ENCODE measurements around the gene ALKBH2.

Gene ALKBH2

GRCh38 chr12:109115404-109115757, 22.1 kb upstream of the ALKBH2 start:
- DNase-seq (ENCODE audit: extremely low spot score, insufficient read length, low read depth) (no peak), FAIRE-seq (no peak)

GRCh38 chr12:109114644-109115043, 21.4 kb upstream of the ALKBH2 start:
- no peak for DNase-seq (ENCODE audit: extremely low spot score, insufficient read length, low read depth)
- FAIRE-seq: no peak

GRCh38 chr12:109113661-109114321, 20.5 kb upstream of the ALKBH2 start:
- no peak for FAIRE-seq
- DNase-seq (ENCODE audit: extremely low spot score, insufficient read length, low read depth): no peak

- DNase-seq (ENCODE audit: extremely low spot score, insufficient read length, low read depth): no peak
- no peak for FAIRE-seq
Observed at GRCh38 chr12:109112720-109113465, 19.6 kb upstream of the ALKBH2 start.

GRCh38 chr12:109110988-109111495, 17.8 kb upstream of the ALKBH2 start:
- no peak for DNase-seq (ENCODE audit: extremely low spot score, insufficient read length, low read depth)
- no peak for FAIRE-seq

GRCh38 chr12:109109746-109110350, 16.6 kb upstream of the ALKBH2 start:
- FAIRE-seq (no peak), DNase-seq (ENCODE audit: extremely low spot score, insufficient read length, low read depth) (no peak)

- no peak for DNase-seq (ENCODE audit: extremely low spot score, insufficient read length, low read depth)
Observed at GRCh38 chr12:109105176-109105575, 11.9 kb upstream of the ALKBH2 start.

GRCh38 chr12:109102491-109102890, 9.2 kb upstream of the ALKBH2 start:
- no peak for FAIRE-seq
- no peak for DNase-seq (ENCODE audit: extremely low spot score, insufficient read length, low read depth)

More at GRCh38 chr12:109105176-109105575, 11.9 kb upstream of the ALKBH2 start:
- no peak for FAIRE-seq

GRCh38 chr12:109100741-109101140, 7.5 kb upstream of the ALKBH2 start:
- DNase-seq (ENCODE audit: extremely low spot score, insufficient read length, low read depth): no peak
- no peak for FAIRE-seq

GRCh38 chr12:109099431-109100020, 6.3 kb upstream of the ALKBH2 start:
- DNase-seq (ENCODE audit: extremely low spot score, insufficient read length, low read depth) (no peak), FAIRE-seq (no peak)

GRCh38 chr12:109098651-109099050, 5.4 kb upstream of the ALKBH2 start:
- DNase-seq (ENCODE audit: extremely low spot score, insufficient read length, low read depth): no peak
- FAIRE-seq: no peak

GRCh38 chr12:109098183-109098604, 4.9 kb upstream of the ALKBH2 start:
- no peak for FAIRE-seq

GRCh38 chr12:109097435-109098182, 4.3 kb upstream of the ALKBH2 start, which contains the start of gene UNG:
UNG (plus strand) TSS chr12:109097597; CDS start chr12:109097680, 83 bp downstream.
- FAIRE-seq: peak; percentile 94

More at GRCh38 chr12:109098183-109098604, 4.9 kb upstream of the ALKBH2 start:
- DNase-seq (ENCODE audit: extremely low spot score, insufficient read length, low read depth): no peak

GRCh38 chr12:109097140-109097434, 3.8 kb upstream of the ALKBH2 start:
- DNase-seq (ENCODE audit: extremely low spot score, insufficient read length, low read depth): no peak
- no peak for FAIRE-seq

More at GRCh38 chr12:109097435-109098182, 4.3 kb upstream of the ALKBH2 start, which contains the start of gene UNG:
- DNase-seq (ENCODE audit: extremely low spot score, insufficient read length, low read depth): peak; percentile 99

- FAIRE-seq (no peak), DNase-seq (ENCODE audit: extremely low spot score, insufficient read length, low read depth) (no peak)
Observed at GRCh38 chr12:109092497-109093021, 713 bp downstream of the ALKBH2 start.

- FAIRE-seq: no peak
- no peak for DNase-seq (ENCODE audit: extremely low spot score, insufficient read length, low read depth)
Observed at GRCh38 chr12:109089683-109090082, 3.6 kb downstream of the ALKBH2 start.

GRCh38 chr12:109088818-109089217, 4.5 kb downstream of the ALKBH2 start:
- DNase-seq (ENCODE audit: extremely low spot score, insufficient read length, low read depth) (no peak), FAIRE-seq (no peak)

GRCh38 chr12:109087250-109087649, 6.0 kb downstream of the ALKBH2 start:
- DNase-seq (ENCODE audit: extremely low spot score, insufficient read length, low read depth) (no peak), FAIRE-seq (no peak)

GRCh38 chr12:109085590-109085989, 7.7 kb downstream of the ALKBH2 start:
- DNase-seq (ENCODE audit: extremely low spot score, insufficient read length, low read depth) (no peak), FAIRE-seq (no peak)

- FAIRE-seq: no peak
- DNase-seq (ENCODE audit: extremely low spot score, insufficient read length, low read depth): no peak
Observed at GRCh38 chr12:109084425-109084824, 8.8 kb downstream of the ALKBH2 start.

Measured in GM18507 (cell line).